ENCODE data around the gene LRP1B.

- TF ChIP-seq CTCF (IDR thresholded peaks at IDR 0.05) (no peak), ZFX (IDR thresholded peaks at IDR 0.05; ENCODE audit: borderline replicate concordance) (no peak)
These were observed 596.0 kb downstream of the LRP1B start for GRCh38 chr2:141534666-141535362.
